ENCODE results near the gene EPHX1. TPM values are rescaled to one million over a fixed set of nuclear protein-coding genes. Genes with fewer than 3 reads are reported as not detected.

The EPHX1 gene
- total and polyA plus RNA-seq, 2 of the 8 experiments (the other 6 are each of a cell fraction or from before 2014, with no cell fraction given), result 45.3 to 79.1 TPM

- Histone ChIP-seq H3K27me3 (replicated peaks in 1 of 4; ENCODE audit: control insufficient read depth in 3 of 4, extremely low read depth in 1 of 4, insufficient read depth in 3 of 4, low read length in 3 of 4) (peaks cover 0 to 4% (median 0%) of the 10 kb centered on the region in 4 experiments; a peak in 1 of 7 replicates), H3K23ac (ENCODE audit: insufficient read length) (no peak overlapping the region), H3K79me2 (ENCODE audit: control insufficient read depth in 1 of 2, insufficient read depth in 2 of 2, low read length in 2 of 2) (peaks cover 0 to 20% of the 10 kb centered on the region in 2 experiments; a peak in 1 of 4 replicates), H4K20me1 (replicated peaks in 1 of 2; ENCODE audit: control insufficient read depth in 1 of 2, insufficient read depth in 2 of 2, low read length in 2 of 2) (peaks cover 0 to 2% of the 10 kb centered on the region in 2 experiments), H2AFZ (ENCODE audit: low read length) (no peak overlapping the region), H3K56ac (replicated peaks; ENCODE audit: insufficient read length, low read depth, low read length) (no peak overlapping the region), H3K9me3 (ENCODE audit: insufficient read depth in 2 of 2, low read depth in 1 of 2, low read length in 1 of 2) (no peaks in the 10 kb centered on the region), H4K91ac (replicated peaks; ENCODE audit: insufficient read length, low read length) (no peak overlapping the region), H2BK20ac (ENCODE audit: low read length) (no peak overlapping the region), H3K14ac (ENCODE audit: insufficient read length) (no peak overlapping the region), H3K27ac (ENCODE audit: low read depth, low read length) (no peak overlapping the region), H2AK5ac (ENCODE audit: low read depth, low read length) (peak overlapping the region; percentile 43; the same call in 1 of the 2 replicates), H2BK5ac (ENCODE audit: low read depth, low read length) (0 out of 2 replicates have a peak overlapping the region, but pooled peaks have one; percentile 6), H3K9ac (replicated peaks in 1 of 4; ENCODE audit: extremely low read depth in 1 of 4, low read depth in 3 of 4, low read length in 3 of 4) (no peak overlapping the region), H2BK120ac (replicated peaks; ENCODE audit: low read depth, low read length) (no peak overlapping the region), H4K8ac (ENCODE audit: extremely low read depth, insufficient read depth, low read length) (no peak overlapping the region), H3K4me3 (ENCODE audit: extremely low read depth in 1 of 4, insufficient read depth in 2 of 4, low read depth in 3 of 4, low read length in 4 of 4) (no peak overlapping the region), H4K5ac (ENCODE audit: insufficient read length, low read depth, low read length) (no peak overlapping the region), H3K4ac (replicated peaks; ENCODE audit: insufficient read length, low read depth, low read length) (no peak overlapping the region), H3K23me2 (ENCODE audit: low read depth, low read length) (peaks cover 4% of the 10 kb centered on the region; the same call in 1 of the 2 replicates), H3K36me3 (ENCODE audit: control insufficient read depth in 2 of 4, insufficient read depth in 4 of 4, low read length in 3 of 4) (no peaks in the 10 kb centered on the region), H2BK12ac (ENCODE audit: low read depth, low read length) (no peak overlapping the region), H3K18ac (ENCODE audit: extremely low read depth, low read length) (no peak overlapping the region), H3K79me1 (ENCODE audit: low read depth, low read length) (peaks cover 9% of the 10 kb centered on the region), H3K4me1 (replicated peaks in 1 of 4; ENCODE audit: control insufficient read depth in 3 of 4, insufficient read depth in 4 of 4, low read length in 3 of 4) (peaks cover 17 to 36% (median 22%) of the 10 kb centered on the region in 4 experiments), H3K4me2 (ENCODE audit: insufficient read depth in 1 of 2, low read depth in 2 of 2, low read length in 2 of 2) (no peak overlapping the region; a peak in 1 of 4 replicates), H2BK15ac (ENCODE audit: low read length) (peak overlapping the region; percentile 46; the same call in 1 of the 2 replicates)
- DNase-seq (ENCODE audit: low read depth in 1 of 2, low spot score in 2 of 2) (no peak), FAIRE-seq (no peak)
- 94% methylated on average over 8 of the region's 8 CpGs; no CpG with 5 or more reads in 1 of the 2 experiments for WGBS, 2 experiments (ENCODE audit: extremely low coverage in 1 of 2, insufficient coverage in 1 of 2, insufficient read length in 1 of 2, insufficient replicate concordance in 2 of 2, low coverage in 1 of 2, low lambda C conversion rate in 2 of 2, missing lambda C conversion rate in 1 of 2)
- ChIA-PET POLR2A (ENCODE audit: partially characterized antibody) (interaction anchor here (0.9 to 13.3 kb wide), 9 partner anchors 10 to 85 kb away, joined by 3 to 166 read pairs (median 4); partner anchors contain the start of gene SRP9), CTCF (ENCODE audit: partially characterized antibody) (interaction anchor here (0.7 to 8.4 kb wide), 32 partner anchors 10 to 339 kb away, joined by 3 to 50 read pairs (median 6); partner anchors contain the start of gene SRP9)
- no peak for TF ChIP-seq E2F6 (IDR thresholded peaks at IDR 0.05)
- no peak for TF ChIP-seq ATF3 (IDR thresholded peaks at IDR 0.05; ENCODE audit: insufficient read depth, low read depth, low read length)
- no peak for TF ChIP-seq RFX5 (IDR thresholded peaks at IDR 0.05; ENCODE audit: borderline replicate concordance, low read depth, low read length)
- TF ChIP-seq KDM5A (IDR thresholded peaks at IDR 0.05; ENCODE audit: low read length), result no peak
- TF ChIP-seq ZNF274 (IDR thresholded peaks at IDR 0.05; ENCODE audit: borderline replicate concordance, extremely low read depth, low read length), result no peak
- TF ChIP-seq POLR2A (IDR thresholded peaks at IDR 0.05; ENCODE audit: control extremely low read depth in 1 of 2, low read depth in 2 of 2, low read length in 2 of 2), result no peak
- TF ChIP-seq KDM1A (IDR thresholded peaks at IDR 0.05; ENCODE audit: borderline replicate concordance, low read length), result no peak
- no peak for TF ChIP-seq SP4 (IDR thresholded peaks at IDR 0.05; ENCODE audit: low read length)
- no peak for TF ChIP-seq TAF7 (optimal IDR thresholded peaks at IDR 0.05; ENCODE audit: borderline replicate concordance, low read depth, low read length)
Observed at GRCh38 chr1:225812488-225813213, 2.7 kb downstream of the EPHX1 start.
